ENCODE results near the gene SLC25A21.
A peak's percentile ranks its signal among the peaks of the same experiment; 100 is the strongest.

Gene SLC25A21

GRCh38 chr14:36905272-36905888 is 267.0 kb downstream of the SLC25A21 start (continued):
- TF ChIP-seq PRDM10 (tag by site-specific recombination; IDR thresholded peaks at IDR 0.05) = 0 out of 2 replicates have a peak, but pooled peaks have one; percentile 13
- peak; percentile 88 for TF ChIP-seq PRDM4 (tag by site-specific recombination; IDR thresholded peaks at IDR 0.05)
- TF ChIP-seq ZNF362 (tag by site-specific recombination; IDR thresholded peaks at IDR 0.05) = no peak
- peak; percentile 51 for TF ChIP-seq ZBTB20 (tag by site-specific recombination; IDR thresholded peaks at IDR 0.05)
- TF ChIP-seq GFI1B (tag by site-specific recombination; IDR thresholded peaks at IDR 0.05) = 0 out of 2 replicates have a peak, but pooled peaks have one; percentile 41
- peak; percentile 27; the same call in 1 of the 2 replicates for TF ChIP-seq GLIS1 (tag by site-specific recombination; IDR thresholded peaks at IDR 0.05)
- TF ChIP-seq ZBTB8A (tag by site-specific recombination; IDR thresholded peaks at IDR 0.05) = peak; percentile 68
- 0 out of 2 replicates have a peak, but pooled peaks have one; percentile 34 for TF ChIP-seq YY1 (tag by site-specific recombination; IDR thresholded peaks at IDR 0.05)
- peak; percentile 91 for TF ChIP-seq ZSCAN30 (tag by site-specific recombination; IDR thresholded peaks at IDR 0.05)
- peak; percentile 100 for TF ChIP-seq PRDM6 (tag by site-specific recombination; IDR thresholded peaks at IDR 0.05)
- TF ChIP-seq IKZF3 (tag by site-specific recombination; IDR thresholded peaks at IDR 0.05) = peak; percentile 95
- TF ChIP-seq ZNF596 (tag by site-specific recombination; IDR thresholded peaks at IDR 0.05) = peak; percentile 70; the same call in 1 of the 2 replicates
- TF ChIP-seq TRIM28 (IDR thresholded peaks at IDR 0.05; ENCODE audit: borderline replicate concordance, low read length) = 0 out of 2 replicates have a peak, but pooled peaks have one; percentile 46
- peak; percentile 46; the same call in 1 of the 2 replicates for TF ChIP-seq SCRT1 (tag by site-specific recombination; IDR thresholded peaks at IDR 0.05; ENCODE audit: borderline replicate concordance)
- TF ChIP-seq ZNF341 (tag by site-specific recombination; IDR thresholded peaks at IDR 0.05; ENCODE audit: low read depth) = peak; percentile 77
- no peak for TF ChIP-seq REPIN1 (tag by site-specific recombination; IDR thresholded peaks at IDR 0.05; ENCODE audit: low read depth)
- no peak for TF ChIP-seq ZBTB7A (tag by site-specific recombination; IDR thresholded peaks at IDR 0.05; ENCODE audit: low read depth)
- peak; percentile 56 for TF ChIP-seq ZNF664 (tag by site-specific recombination; IDR thresholded peaks at IDR 0.05)
- peak; percentile 47; the same call in 1 of the 2 replicates for TF ChIP-seq ZNF24 (tag by site-specific recombination; IDR thresholded peaks at IDR 0.05)
- no peak for TF ChIP-seq CTCF (tag by site-specific recombination; IDR thresholded peaks at IDR 0.05)
- peak; percentile 85; the same call in 1 of the 2 replicates for TF ChIP-seq TCF7L2 (IDR thresholded peaks at IDR 0.05; ENCODE audit: borderline replicate concordance, low read depth, low read length)
- peak; percentile 86 for TF ChIP-seq ZEB2 (tag by site-specific recombination; IDR thresholded peaks at IDR 0.05)
- TF ChIP-seq ZBTB17 (tag by site-specific recombination; IDR thresholded peaks at IDR 0.05) = peak; percentile 78
